GM21576 (cell line): Measurements from ENCODE around the gene RAD9A.

Source experiments
- ATAC-seq: cut with Tn5 transposase; IDR thresholded peaks from one replicate; pipeline ENCODE4 v1.9.1; 2021; ENCODE audit warnings: mild to moderate bottlenecking, moderate library complexity; ENCODE audit not compliant: unreplicated experiment

RAD9A gene

GRCh38 chr11:67356864-67357561 lies 34.8 kb upstream of the RAD9A start:
- ATAC-seq, result no peak

GRCh38 chr11:67357831-67358670 lies 33.7 kb upstream of the RAD9A start:
- ATAC-seq, result no peak

- no peak for ATAC-seq
Observed at GRCh38 chr11:67364169-67364568, 27.6 kb upstream of the RAD9A start.

GRCh38 chr11:67364783-67365722 lies 26.7 kb upstream of the RAD9A start:
- no peak for ATAC-seq

GRCh38 chr11:67365736-67366444 lies 25.9 kb upstream of the RAD9A start:
- ATAC-seq, result no peak

GRCh38 chr11:67366546-67366945 lies 25.2 kb upstream of the RAD9A start:
- no peak for ATAC-seq

GRCh38 chr11:67366961-67367760 lies 24.6 kb upstream of the RAD9A start:
- ATAC-seq, result no peak

- ATAC-seq, result no peak
Observed at GRCh38 chr11:67367761-67368227, 24.0 kb upstream of the RAD9A start.

- no peak for ATAC-seq
Observed at GRCh38 chr11:67368621-67369020, 23.2 kb upstream of the RAD9A start.

- ATAC-seq, result no peak
Observed at GRCh38 chr11:67369275-67369674, 22.5 kb upstream of the RAD9A start.

- no peak for ATAC-seq
Observed at GRCh38 chr11:67369801-67370284, 21.9 kb upstream of the RAD9A start.

GRCh38 chr11:67370351-67371076 lies 21.3 kb upstream of the RAD9A start:
- ATAC-seq, result no peak

- no peak for ATAC-seq
Observed at GRCh38 chr11:67371189-67371910, 20.4 kb upstream of the RAD9A start.

GRCh38 chr11:67371911-67372320 lies 19.9 kb upstream of the RAD9A start:
- no peak for ATAC-seq

GRCh38 chr11:67372321-67372992 lies 19.3 kb upstream of the RAD9A start:
- ATAC-seq, result no peak

GRCh38 chr11:67372993-67373647 lies 18.7 kb upstream of the RAD9A start, which contains the start of gene CLCF1:
TSS of gene CLCF1 (minus strand) at chr11:67373598. CDS start at chr11:67373539, 59 bp downstream.
- no peak for ATAC-seq
